Neutrophil (primary cell): ENCODE measurements around the gene NUDT8.
A peak's percentile ranks its signal among the peaks of the same experiment; 100 is the strongest.

ENCODE experiments used
- H3K27ac ChIP-seq: fragments of 200-600 bp; sonication (generic); 2 replicates; pipeline ENCODE4 v1.5.1; 2016; ENCODE audit warnings: mild to moderate bottlenecking, moderate library complexity
- H3K27me3 ChIP-seq: fragments of 200-600 bp; sonication (generic); 2 replicates; pipeline ENCODE4 v1.6.0; 2016; ENCODE audit warnings: mild to moderate bottlenecking
- H3K36me3 ChIP-seq: fragments of 200-600 bp; sonication (generic); 2 replicates; pipeline ENCODE4 v1.5.1; 2017
- H3K4me1 ChIP-seq, 2 experiments: fragments of 200-600 bp in 1 of 2; sonication (generic) in 1 of 2; 1 replicate in 1 of 2; 2 replicates in 1 of 2; pipeline versions ENCODE4 v1.5.1 to v1.6.1; 2013 to 2016; ENCODE audit warnings: low read depth in 1 of 2, low read length in 1 of 2, mild to moderate bottlenecking in 1 of 2, moderate library complexity in 1 of 2; ENCODE audit not compliant: control insufficient read depth in 1 of 2, insufficient read depth in 1 of 2
- H3K4me3 ChIP-seq, 2 experiments: fragments of 200-600 bp in 1 of 2; sonication (generic) in 1 of 2; 1 replicate in 1 of 2; 2 replicates in 1 of 2; pipeline ENCODE4 v1.5.1; 2013 to 2016; ENCODE audit warnings: low read depth in 1 of 2, low read length in 1 of 2, mild to moderate bottlenecking in 1 of 2, moderate library complexity in 1 of 2
- H3K9me3 ChIP-seq: fragments of 200-600 bp; sonication (generic); 2 replicates; pipeline ENCODE4 v1.5.1; 2016
- CTCF ChIP-seq: fragments of 200-600 bp; sonication (generic); IDR thresholded peaks from 2 replicates; pipeline ENCODE4 v1.5.1; 2016; ENCODE audit warnings: antibody characterized with exemption

NUDT8 gene

GRCh38 chr11:67614730-67615714 is 14.7 kb downstream of the NUDT8 start:
- Histone ChIP-seq H3K4me1 (peaks cover 13% of the 10 kb centered on the region in 2 experiments), H3K9me3 (no peaks in the 10 kb centered on the region), H3K4me3 (peak overlapping the region; percentile 57 to 64), H3K36me3 (peaks cover 29% of the 10 kb centered on the region), H3K27me3 (peaks cover 29% of the 10 kb centered on the region), H3K27ac (peak overlapping the region; percentile 80)
- peak; percentile 25 for TF ChIP-seq CTCF

- TF ChIP-seq CTCF, result peak; percentile 48
- Histone ChIP-seq H3K27me3 (peaks cover 29% of the 10 kb centered on the region), H3K36me3 (peaks cover 34% of the 10 kb centered on the region), H3K4me1 (peaks cover 13% of the 10 kb centered on the region in 2 experiments), H3K4me3 (peak overlapping the region; percentile 57 to 64), H3K9me3 (no peaks in the 10 kb centered on the region), H3K27ac (peak overlapping the region; percentile 80)
Observed at GRCh38 chr11:67613960-67614715, 15.6 kb downstream of the NUDT8 start.

- peaks cover 13% of the 10 kb centered on the region in 2 experiments for H3K4me1 ChIP-seq
- peak overlapping the region; percentile 80 for H3K27ac ChIP-seq
- H3K9me3 ChIP-seq, result no peaks in the 10 kb centered on the region
- no peak for TF ChIP-seq CTCF
- H3K4me3 ChIP-seq, result peak overlapping the region; percentile 57 to 64
- peaks cover 38% of the 10 kb centered on the region for H3K36me3 ChIP-seq
- peaks cover 29% of the 10 kb centered on the region for H3K27me3 ChIP-seq
Observed at GRCh38 chr11:67613313-67613959, 16.3 kb downstream of the NUDT8 start.

GRCh38 chr11:67612751-67613150 is 17.0 kb downstream of the NUDT8 start:
- TF ChIP-seq CTCF, result no peak
- H3K4me3 ChIP-seq, result no peak overlapping the region
- H3K36me3 ChIP-seq, result peaks cover 38% of the 10 kb centered on the region
- H3K27ac ChIP-seq, result peak overlapping the region; percentile 80
- peaks cover 13 to 14% of the 10 kb centered on the region in 2 experiments for H3K4me1 ChIP-seq
- H3K9me3 ChIP-seq, result no peaks in the 10 kb centered on the region
- H3K27me3 ChIP-seq, result peaks cover 26% of the 10 kb centered on the region
